Stomach (tissue), 9 donors: ENCODE data around the gene PLPP4. TPM values are rescaled to one million over a fixed set of nuclear protein-coding genes. Genes with fewer than 3 reads are reported as not detected.

Experiments used
- DNase-seq, 2 donors: peaks; one replicate each; pipeline versions ENCODE4 v3.0.0 to v3.0.0-alpha.2; 2013 to 2019
- H3K27ac ChIP-seq, 5 donors: fragments of 200-600 bp in 4 of 5; sonication (generic) in 4 of 5; one replicate each; pipeline ENCODE4 v1.5.1; 2013 to 2019; ENCODE audit warnings: mild to moderate bottlenecking in 1 of 5, moderate library complexity in 1 of 5
- H3K27me3 ChIP-seq, 3 donors: fragments of 200-600 bp; sonication (generic); one replicate each; pipeline ENCODE4 v1.5.1; 2017 to 2019; ENCODE audit warnings: mixed run types in 1 of 3
- H3K36me3 ChIP-seq, 4 donors: fragments of 200-600 bp; sonication (generic); 1 replicate in 3 of 4; 2 replicates in 1 of 4; pipeline ENCODE4 v1.5.1; 2016 to 2019
- H3K4me1 ChIP-seq, 4 donors: fragments of 200-600 bp; sonication (generic); one replicate each; pipeline ENCODE4 v1.5.1; 2016 to 2019
- H3K4me3 ChIP-seq, 4 donors: fragments of 200-600 bp; sonication (generic) in 3 of 4; one replicate each; pipeline ENCODE4 v1.5.1; 2016 to 2019; ENCODE audit warnings: mild to moderate bottlenecking in 1 of 4
- H3K9me3 ChIP-seq, 4 donors: fragments of 200-600 bp; sonication (generic); one replicate each; pipeline ENCODE4 v1.5.1; 2016 to 2019
- EP300 ChIP-seq: sonication (generic); formaldehyde crosslinking; IDR thresholded peaks from one replicate; pipeline ENCODE4 v1.6.1; 2017; ENCODE audit warnings: antibody characterized with exemption
- POLR2AphosphoS5 ChIP-seq, 3 donors: sonication (generic); formaldehyde crosslinking; IDR thresholded peaks; one replicate each; pipeline ENCODE4 v1.6.1; 2016; ENCODE audit warnings: antibody characterized with exemption in 3 of 3
- WGBS, 5 donors: extraction: QIAGEN DNeasy Blood & Tissue Kit in 3 of 5; methylation state at CpG; one replicate each; pipeline versions ENCODE4 v1.1.5 to v1.1.7; 2013 to 2018; 5-methylcytosine and 5-hydroxymethylcytosine counted together
- intact Hi-C: fragments of 100-400 bp; cut with DNase I; formaldehyde crosslinking; loops from one replicate; pipeline ENCODE4 v1.15.1; 2023; ENCODE audit warnings: low total_unique reads
- polyA plus RNA-seq, 3 donors: library from polyadenylated mRNA; stranded (reverse); fragments of 200-250 nt; gene quantifications; one replicate each; pipeline ENCODE4 v1.2.3, GENCODE V29; 2013
- total RNA-seq, 5 donors: library from RNA; depleted of rRNA; stranded (reverse); fragments of >200 nt; gene quantifications; one replicate each; pipeline versions ENCODE4 v1.1.0 to v1.2.3, GENCODE V29; 2014 to 2016
- TF ChIP-seq, protein P1 (sequence below), 7 experiments: fragments of 450-650 bp in 4 of 7; fragments of 200-600 bp in 3 of 7; sonication (generic) in 3 of 7; IDR thresholded peaks; one replicate each; pipeline ENCODE4 v1.5.1; 2016 to 2019; ENCODE audit warnings: antibody characterized with exemption in 7 of 7, control low read depth in 2 of 7, mild to moderate bottlenecking in 1 of 7
- donor health status: healthy with polysubstance abuse.
- donor health status: Bipolar disorder and iron deficiency.
- donor health status: healthy.

Gene PLPP4
- total and polyA plus RNA-seq, 8 donors, result not detected

DNA sequence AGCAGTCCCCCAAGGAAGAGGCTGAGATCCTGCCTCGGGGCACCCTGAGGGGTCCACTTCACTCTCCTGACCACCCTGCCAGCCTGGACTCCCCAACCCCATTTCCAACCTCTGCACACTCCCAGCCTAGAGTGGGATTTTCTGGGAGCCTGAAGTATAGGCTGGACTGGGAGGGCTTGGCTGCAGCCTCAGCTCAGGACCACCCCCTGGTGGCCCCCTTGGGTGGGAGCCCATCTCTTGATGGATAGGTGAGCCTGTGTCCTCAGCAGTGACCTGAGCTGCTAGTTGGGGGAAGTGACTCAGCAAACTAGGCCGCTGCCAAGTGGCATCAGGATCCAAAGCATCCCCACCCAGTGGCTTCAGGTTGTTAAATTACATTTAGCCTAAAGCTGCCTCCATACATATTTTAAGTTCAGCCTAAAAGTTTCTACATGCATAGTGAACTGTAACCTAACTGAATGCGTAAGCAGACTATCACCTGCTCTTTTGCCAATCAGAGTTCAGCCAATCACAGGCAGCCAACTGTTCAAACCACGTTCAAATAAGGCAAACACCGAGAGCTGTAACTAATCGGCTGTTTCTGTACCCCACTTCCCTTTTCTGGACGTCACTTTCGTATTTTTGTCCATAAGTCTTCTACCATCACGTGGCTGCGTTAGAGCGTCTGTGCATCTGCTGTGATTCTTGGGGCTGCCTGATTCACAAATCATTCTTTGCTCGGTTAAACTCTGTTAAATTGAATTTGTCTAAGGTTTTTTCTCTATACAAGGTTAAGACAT is 144.0 kb downstream of the PLPP4 start:
- TF ChIP-seq, protein P1, sequence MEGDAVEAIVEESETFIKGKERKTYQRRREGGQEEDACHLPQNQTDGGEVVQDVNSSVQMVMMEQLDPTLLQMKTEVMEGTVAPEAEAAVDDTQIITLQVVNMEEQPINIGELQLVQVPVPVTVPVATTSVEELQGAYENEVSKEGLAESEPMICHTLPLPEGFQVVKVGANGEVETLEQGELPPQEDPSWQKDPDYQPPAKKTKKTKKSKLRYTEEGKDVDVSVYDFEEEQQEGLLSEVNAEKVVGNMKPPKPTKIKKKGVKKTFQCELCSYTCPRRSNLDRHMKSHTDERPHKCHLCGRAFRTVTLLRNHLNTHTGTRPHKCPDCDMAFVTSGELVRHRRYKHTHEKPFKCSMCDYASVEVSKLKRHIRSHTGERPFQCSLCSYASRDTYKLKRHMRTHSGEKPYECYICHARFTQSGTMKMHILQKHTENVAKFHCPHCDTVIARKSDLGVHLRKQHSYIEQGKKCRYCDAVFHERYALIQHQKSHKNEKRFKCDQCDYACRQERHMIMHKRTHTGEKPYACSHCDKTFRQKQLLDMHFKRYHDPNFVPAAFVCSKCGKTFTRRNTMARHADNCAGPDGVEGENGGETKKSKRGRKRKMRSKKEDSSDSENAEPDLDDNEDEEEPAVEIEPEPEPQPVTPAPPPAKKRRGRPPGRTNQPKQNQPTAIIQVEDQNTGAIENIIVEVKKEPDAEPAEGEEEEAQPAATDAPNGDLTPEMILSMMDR (IDR thresholded peaks at IDR 0.05), result no peak
- 60 to 67% (median 65%) methylated on average over 12 of the region's 12 CpGs for WGBS, 5 donors
- Histone ChIP-seq H3K9me3 (peaks cover 0 to 12% (median 4%) of the 10 kb centered on the region in 4 donors), H3K36me3 (no peaks in the 10 kb centered on the region), H3K27ac (no peak overlapping the region), H3K4me3 (no peak overlapping the region), H3K4me1 (no peaks in the 10 kb centered on the region), H3K27me3 (no peaks in the 10 kb centered on the region)
- intact Hi-C loops, result no loop called here
- no peak for DNase-seq

DNA sequence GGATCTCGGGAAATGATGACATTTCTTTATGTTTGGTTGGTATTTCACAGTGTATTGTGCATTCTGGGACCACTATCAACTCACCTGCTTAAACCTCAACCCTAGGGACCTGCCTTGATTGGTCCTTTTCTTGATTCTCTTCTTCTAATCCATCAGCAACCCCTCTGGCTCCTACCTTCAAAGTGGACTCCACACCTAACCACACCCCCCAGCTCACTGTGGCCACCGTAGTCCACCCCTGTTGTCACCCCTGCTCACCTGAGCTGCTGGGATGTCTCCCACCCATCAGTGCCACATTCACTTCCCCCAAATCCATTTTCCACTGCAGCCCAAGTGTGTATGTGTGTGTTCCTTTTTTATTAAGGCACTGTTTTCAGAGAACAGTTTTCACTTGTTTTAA is 145.0 kb downstream of the PLPP4 start:
- 76 to 100% (median 79%) methylated on average over 2 of the region's 2 CpGs for WGBS, 5 donors
- no peak for TF ChIP-seq EP300
- Histone ChIP-seq H3K36me3 (no peaks in the 10 kb centered on the region), H3K27me3 (no peaks in the 10 kb centered on the region), H3K9me3 (peaks cover 0 to 12% (median 4%) of the 10 kb centered on the region in 4 donors), H3K4me3 (no peak overlapping the region), H3K27ac (no peak overlapping the region), H3K4me1 (no peaks in the 10 kb centered on the region)
- intact Hi-C loops, result no loop called here
- DNase-seq, result no peak

DNA sequence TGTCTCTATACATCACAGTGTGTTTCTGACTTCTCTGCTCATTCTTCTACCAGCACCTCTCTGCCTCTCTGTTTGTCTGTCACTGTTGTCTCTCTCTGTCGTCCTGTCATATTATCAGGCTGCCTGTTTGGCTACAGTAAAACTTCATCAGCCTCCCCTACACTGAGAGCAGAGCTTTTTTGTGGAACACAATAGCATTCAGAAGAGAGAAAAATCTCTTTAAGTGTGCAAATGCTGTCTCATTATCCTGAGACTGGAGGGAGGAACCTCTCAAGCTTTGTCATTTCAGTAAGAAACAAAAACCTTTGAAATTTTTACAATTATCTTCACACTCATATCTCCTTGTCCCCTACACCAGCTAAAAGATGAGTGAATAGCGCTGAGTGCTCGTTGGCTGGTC is 148.4 kb downstream of the PLPP4 start:
- H3K9me3 ChIP-seq, result peaks cover 0 to 18% (median 4%) of the 10 kb centered on the region in 4 donors
- H3K4me1 ChIP-seq, result no peaks in the 10 kb centered on the region
- WGBS, 5 donors, result 63 to 73% (median 64%) methylated on average over 3 of the region's 3 CpGs
- no peak overlapping the region for H3K4me3 ChIP-seq
- no peaks in the 10 kb centered on the region for H3K36me3 ChIP-seq
- H3K27me3 ChIP-seq, result peaks cover 0 to 4% (median 0%) of the 10 kb centered on the region in 3 donors
- H3K27ac ChIP-seq, result no peak overlapping the region
- DNase-seq, result no peak
- intact Hi-C loops, result no loop called here
- TF ChIP-seq, protein P1 (IDR thresholded peaks at IDR 0.05), result no peak

DNA sequence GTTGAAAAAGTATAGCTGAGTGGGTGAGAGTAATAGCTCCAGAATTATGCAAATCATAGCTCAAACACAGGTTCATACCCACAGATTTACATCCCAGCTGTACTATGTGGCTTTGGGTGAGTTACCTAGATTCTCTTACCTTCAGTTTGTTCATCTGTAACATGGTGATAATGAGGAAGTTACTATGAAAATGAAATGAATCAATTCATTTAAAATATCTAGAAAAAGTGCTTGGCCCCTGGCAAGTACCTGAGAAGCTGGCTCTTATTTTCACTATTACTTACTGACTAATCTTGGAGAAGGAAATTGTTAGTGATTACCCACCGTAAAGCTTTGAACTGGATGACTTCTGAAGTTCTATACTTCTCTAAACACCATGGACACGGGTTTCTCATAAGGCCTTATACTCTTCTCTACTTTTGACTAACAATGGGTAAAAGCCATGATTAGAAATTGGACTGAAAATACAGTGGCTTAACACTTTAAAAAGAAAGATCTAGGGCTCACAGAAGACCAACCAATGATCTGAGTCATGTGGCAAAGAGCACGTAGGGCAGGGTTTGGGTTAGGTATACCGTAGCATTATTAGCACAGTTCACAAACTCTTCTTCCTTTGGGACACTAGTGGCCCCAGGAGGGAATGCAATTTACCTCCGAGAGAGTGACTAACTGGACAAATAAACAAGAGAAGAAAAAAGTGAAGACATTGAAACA is 149.2 kb downstream of the PLPP4 start:
- Histone ChIP-seq H3K27ac (no peak overlapping the region), H3K4me3 (no peak overlapping the region), H3K27me3 (peaks cover 0 to 4% (median 0%) of the 10 kb centered on the region in 3 donors), H3K9me3 (peaks cover 0 to 18% (median 4%) of the 10 kb centered on the region in 4 donors), H3K4me1 (no peaks in the 10 kb centered on the region), H3K36me3 (no peaks in the 10 kb centered on the region)
- no peak for TF ChIP-seq POLR2AphosphoS5 (IDR thresholded peaks at IDR 0.05)
- no peak for TF ChIP-seq EP300
- WGBS, 5 donors, result 70 to 80% (median 74%) methylated on average over 5 of the region's 5 CpGs
- intact Hi-C loops, result no loop called here
- no peak for DNase-seq

DNA sequence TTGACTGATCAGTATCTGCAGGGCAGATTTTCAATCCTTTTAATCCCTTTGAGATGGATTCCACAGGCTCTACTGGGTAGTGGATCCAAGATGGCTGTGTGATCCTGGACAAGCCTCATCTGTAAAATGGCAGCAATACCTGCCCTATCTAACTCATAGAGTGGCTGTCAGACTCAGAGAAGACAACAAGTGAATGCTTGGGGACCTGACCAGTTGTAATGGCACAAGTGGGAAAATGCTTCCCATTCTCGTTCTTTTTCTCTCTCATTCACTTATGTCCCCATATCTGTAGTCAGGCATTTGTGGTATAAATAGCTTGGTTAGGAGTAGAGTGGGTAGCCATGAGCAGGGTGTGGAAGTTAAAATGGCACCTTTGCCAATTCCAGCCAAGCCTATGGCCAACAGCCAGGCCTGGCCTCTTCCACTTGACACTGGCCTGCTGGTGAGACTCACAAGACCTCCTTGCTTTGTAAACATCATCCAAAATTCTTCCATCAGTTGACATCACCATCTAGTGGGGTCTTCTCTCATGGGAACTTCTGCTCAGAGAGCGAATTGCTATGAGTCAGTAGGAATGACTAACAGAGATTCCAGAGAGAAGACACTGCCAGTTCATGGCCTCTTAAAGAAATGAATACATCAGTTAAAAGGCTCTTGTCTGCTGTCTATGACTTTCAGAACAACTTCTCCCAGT is 150.1 kb downstream of the PLPP4 start:
- 75 to 91% (median 85%) methylated on average over 2 of the region's 2 CpGs for WGBS, 5 donors
- H3K4me3 ChIP-seq, result no peak overlapping the region
- H3K27me3 ChIP-seq, result peaks cover 0 to 4% (median 0%) of the 10 kb centered on the region in 3 donors
- H3K4me1 ChIP-seq, result no peaks in the 10 kb centered on the region
- no peak for TF ChIP-seq POLR2AphosphoS5 (IDR thresholded peaks at IDR 0.05)
- intact Hi-C loops, result no loop called here
- H3K27ac ChIP-seq, result no peak overlapping the region
- peaks cover 0 to 18% (median 4%) of the 10 kb centered on the region in 4 donors for H3K9me3 ChIP-seq
- no peaks in the 10 kb centered on the region for H3K36me3 ChIP-seq
- no peak for DNase-seq
